DMS 273 (cell line): ENCODE measurements around the gene TRPC6.
"Not testable (repeated sequence)": the region's sequence is repeated elsewhere in the genome, so short reads cannot be mapped to it uniquely, and the experiment has no call there.

Experiments
- DNase-seq: peaks from one replicate; lab custom pipeline; 2025; ENCODE audit not compliant: unreplicated experiment; lab: John Stamatoyannopoulos, UW

The TRPC6 gene

DNA sequence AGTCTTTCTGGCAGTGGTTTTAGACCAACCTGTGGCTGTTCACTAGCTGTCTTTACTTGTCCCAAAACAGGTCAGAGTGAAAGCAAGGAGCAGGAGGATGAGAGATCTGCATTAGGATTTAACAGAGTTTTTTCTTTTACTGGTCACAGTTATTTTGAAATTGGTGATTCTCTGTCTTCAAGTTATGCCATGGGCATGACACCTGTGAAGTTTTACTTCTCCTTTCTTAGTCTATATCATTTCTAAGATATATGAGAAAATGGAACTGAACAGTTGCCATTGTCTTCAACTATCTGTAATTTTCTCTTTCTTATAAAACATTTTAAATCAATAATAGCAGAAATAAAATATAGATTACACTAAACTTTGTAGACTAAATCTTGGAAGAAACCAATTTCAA lies 60.6 kb downstream of the TRPC6 start:
- DNase-seq: no peak

- DNase-seq: no peak
Observed at GRCh38 chr11:101521821-101522220, 62.0 kb downstream of the TRPC6 start.

GRCh38 chr11:101516546-101516945 lies 67.3 kb downstream of the TRPC6 start:
- no peak for DNase-seq

GRCh38 chr11:101511065-101511464 lies 72.7 kb downstream of the TRPC6 start:
- DNase-seq: no peak

- no peak for DNase-seq
Observed at GRCh38 chr11:101510591-101510990, 73.2 kb downstream of the TRPC6 start.

DNA sequence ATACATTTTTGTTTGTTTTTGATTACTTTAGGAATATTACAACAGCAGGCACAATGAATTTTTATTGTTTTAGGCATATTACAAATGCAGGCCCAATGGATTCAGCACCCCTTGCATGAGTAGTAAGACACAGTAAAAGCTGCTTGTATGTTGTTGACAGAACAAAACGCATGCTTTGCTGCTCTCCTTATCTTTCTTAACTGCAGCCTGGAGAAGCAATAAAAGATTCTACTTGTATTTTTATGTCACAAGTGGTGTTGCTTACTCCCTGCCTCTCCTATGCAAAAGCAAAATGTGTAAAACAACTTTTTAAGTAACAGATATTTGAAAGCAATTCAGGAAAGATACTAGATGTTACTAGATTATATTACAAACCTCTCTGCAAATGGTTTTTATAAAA lies 73.9 kb downstream of the TRPC6 start:
- no peak for DNase-seq

- DNase-seq: no peak
Observed at GRCh38 chr11:101508370-101508769, 75.4 kb downstream of the TRPC6 start.

GRCh38 chr11:101498891-101499290 lies 84.9 kb downstream of the TRPC6 start:
- no peak for DNase-seq

DNA sequence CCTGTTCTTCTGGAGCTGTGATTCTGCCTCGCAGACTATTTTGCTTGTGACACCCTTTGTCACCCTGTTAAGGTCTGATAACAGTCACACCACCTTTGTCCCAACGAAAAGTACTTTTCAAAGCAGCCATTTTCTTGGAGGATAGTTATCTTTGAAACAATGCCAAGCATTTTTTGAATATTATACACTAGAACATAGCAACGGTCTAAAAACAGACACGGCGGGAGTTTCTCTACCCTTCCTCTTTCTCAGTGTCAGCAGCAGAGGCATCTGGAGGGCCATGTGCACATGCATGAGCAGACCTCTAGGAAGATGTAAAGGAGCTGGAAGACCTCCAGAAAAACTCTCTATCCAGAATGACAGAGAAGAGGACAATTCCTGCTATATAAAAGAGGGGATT lies 86.5 kb downstream of the TRPC6 start:
- DNase-seq: no peak

DNA sequence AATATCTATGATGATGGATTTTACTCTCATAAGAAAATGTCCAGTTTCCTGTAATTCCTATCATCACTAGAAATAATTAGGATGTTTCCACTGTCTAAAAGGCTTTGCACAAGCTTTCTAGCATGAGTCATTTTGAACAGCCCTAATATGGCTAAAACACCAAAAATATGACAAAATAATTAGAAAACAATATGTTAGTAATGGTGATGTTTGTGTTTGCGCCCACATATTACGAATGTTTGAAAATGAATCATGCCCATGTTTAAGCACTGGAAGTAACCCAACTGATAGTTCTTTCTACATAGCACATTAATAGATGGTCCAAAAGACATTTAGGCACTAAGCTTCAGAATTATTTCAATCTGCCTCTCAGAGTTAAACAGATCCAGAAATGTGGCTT lies 96.0 kb downstream of the TRPC6 start:
- no peak for DNase-seq

GRCh38 chr11:101482556-101483124 lies 101.2 kb downstream of the TRPC6 start:
- no peak for DNase-seq

DNA sequence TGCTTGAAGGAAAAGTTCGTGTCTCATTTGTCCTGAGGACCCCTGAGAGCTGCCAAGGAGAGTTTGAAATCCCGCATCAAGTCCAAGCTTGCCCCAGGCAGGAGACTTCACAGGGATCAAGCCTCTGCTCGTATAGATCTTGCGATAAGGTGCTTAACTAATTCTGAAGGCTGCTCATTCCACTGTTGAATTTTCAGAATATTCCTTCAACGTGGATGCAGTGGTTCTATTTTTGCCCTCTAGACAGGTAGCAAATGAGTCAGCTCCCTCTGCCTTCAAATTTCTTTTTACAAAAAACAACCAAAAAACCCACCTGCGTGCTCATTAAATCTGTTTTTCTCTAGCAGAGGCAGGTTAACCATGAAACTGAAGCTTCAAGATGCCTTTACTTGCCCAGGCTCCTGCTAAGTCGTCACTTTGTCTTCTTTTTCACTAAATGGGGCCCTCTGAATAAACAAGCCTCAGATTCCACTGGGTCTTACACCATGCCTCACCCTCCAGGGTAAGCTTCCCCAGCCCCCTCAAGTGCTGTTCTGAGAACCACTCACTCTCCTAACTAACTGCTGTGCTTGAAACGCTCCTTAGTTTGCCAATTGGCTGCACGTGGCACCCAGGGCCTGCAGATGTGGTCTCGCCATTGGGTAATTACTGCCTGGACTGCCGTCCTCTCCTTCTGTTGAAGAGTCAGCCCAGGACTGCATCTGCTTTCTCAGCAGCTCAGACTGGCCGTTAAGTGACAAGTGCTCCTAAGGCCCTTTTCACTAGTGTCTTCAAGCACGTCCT lies 105.0 kb downstream of the TRPC6 start:
- DNase-seq: no peak

DNA sequence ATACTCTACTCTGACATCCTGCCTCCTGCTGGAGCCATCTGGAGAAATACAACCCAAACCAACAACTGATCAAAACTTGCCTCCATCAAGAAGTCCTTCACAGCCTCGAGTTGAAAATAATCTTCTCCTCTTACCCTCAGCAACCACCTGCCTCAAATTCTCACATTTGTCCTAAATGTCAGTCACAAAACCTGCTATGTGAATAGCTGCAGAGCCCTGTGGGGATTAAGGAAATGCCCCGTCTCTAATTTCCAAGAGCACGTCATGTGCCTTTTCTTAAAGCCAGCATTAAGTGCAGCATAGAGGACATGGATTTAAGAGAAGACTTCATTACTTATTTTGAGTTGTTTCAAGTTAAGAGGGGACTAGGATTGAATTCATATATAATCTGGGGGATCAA lies 105.9 kb downstream of the TRPC6 start:
- no peak for DNase-seq

- no peak for DNase-seq
Observed at GRCh38 chr11:101476191-101476590, 107.6 kb downstream of the TRPC6 start.

DNA sequence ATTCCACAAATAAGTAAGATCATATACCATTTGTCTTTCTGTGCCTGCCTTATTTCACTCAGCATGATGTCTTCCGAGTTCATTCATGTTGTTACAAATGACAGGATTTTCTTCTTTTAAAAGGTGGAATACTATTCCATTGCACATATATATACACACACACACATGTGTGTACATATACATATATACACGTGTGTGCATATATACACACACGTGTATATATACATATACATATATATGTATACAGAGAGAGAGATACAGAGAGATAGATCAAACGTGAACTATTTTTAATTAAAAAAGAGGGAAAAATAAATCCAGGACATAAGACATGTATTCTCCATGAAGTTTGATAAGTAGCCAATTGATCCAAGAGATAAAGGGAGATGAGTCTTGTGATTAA lies 108.1 kb downstream of the TRPC6 start:
- DNase-seq: no peak

GRCh38 chr11:101474666-101475065 lies 109.1 kb downstream of the TRPC6 start:
- DNase-seq: no peak

- DNase-seq: no peak
Observed at GRCh38 chr11:101470881-101471520, 112.8 kb downstream of the TRPC6 start.

DNA sequence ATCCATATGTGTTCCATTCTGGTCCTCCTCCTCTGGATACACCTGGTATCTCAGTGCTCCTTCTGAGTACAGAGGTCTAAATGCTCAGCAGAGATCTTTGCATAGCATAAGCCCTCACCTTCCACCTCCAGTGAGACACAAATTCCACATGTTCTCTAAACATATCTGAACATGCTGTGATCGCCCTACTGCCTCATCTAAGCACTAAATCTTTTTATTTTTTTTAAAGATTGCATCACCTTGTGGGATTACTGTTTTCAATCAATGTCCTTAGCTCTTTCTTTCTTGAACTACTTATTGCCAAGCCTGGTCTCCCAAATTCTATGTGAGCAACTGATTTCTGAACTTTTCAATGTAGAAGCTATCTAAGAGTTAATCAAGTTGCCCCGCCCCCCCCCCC lies 113.4 kb downstream of the TRPC6 start:
- no peak for DNase-seq

- DNase-seq: no peak
Observed at GRCh38 chr11:101466352-101466751, 117.5 kb downstream of the TRPC6 start.

GRCh38 chr11:101464388-101464787 lies 119.4 kb downstream of the TRPC6 start:
- not testable (repeated sequence) for DNase-seq

DNA sequence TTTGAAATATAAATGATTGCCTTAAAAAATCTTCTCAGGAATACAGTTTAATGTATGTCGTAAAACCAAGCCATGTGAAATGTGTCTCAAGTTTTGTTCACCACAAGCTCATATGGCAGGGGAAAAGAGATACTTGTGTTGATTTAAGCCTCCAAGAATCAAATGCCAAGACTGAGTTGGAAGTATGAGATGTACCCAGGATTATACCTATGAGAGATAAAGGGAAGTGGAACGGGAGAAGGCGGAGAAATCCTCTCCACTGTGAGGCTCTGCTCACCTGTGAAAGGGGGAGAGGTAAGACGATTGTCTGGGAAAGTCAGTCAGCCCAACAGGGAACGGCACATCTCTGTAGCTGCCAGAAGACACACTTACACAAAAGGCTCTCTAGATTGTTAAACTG lies 124.8 kb downstream of the TRPC6 start:
- no peak for DNase-seq

DNA sequence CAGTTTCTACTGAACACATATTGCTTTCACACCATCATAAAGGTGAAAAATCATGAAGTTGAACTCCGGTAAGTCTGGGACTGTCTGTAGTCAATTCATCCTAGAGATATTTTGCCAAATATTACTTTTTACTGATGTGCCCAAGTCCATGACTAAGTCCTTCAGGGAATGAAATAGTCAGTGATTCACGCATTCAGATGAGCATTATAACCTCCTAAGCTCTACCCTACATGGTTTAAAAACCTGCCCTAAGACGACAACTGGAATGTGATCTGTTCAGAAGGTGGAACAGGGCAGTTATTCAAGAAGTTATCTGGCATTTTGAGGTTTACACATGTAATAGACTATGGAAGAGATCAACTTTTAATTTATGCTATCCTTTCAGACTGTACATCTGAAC lies 125.6 kb downstream of the TRPC6 start:
- no peak for DNase-seq
